Stimulated activated effector memory CD8-positive, alpha-beta T cell treated with anti-CD3 and anti-CD28 coated beads, Interleukin-12 subunit alpha, Interleukin-12 subunit beta, amount 100 ng/mL, for 72 hours (primary cell): ENCODE results near the gene UBE2H.
"Not testable (repeated sequence)": the region's sequence is repeated elsewhere in the genome, so short reads cannot be mapped to it uniquely, and the experiment has no call there.

Experiments used
- ATAC-seq: fragments of 150-1000 bp; cut with Tn5 transposase; 2 replicates; pipeline ENCODE4 v1.10.0; 2021
- DNase-seq, 2 donors: peaks; one replicate each; pipeline ENCODE4 v3.0.0; 2021 to 2022; ENCODE audit warnings: low spot score in 2 of 2
- H3K27ac Mint-ChIP-seq: one replicate; pipeline ENCODE4 v1.8.0; 2022; ENCODE audit warnings: mild to moderate bottlenecking, mixed read lengths
- H3K36me3 Mint-ChIP-seq: one replicate; pipeline ENCODE4 v1.8.0; 2022; ENCODE audit warnings: mild to moderate bottlenecking, mixed read lengths
- H3K4me1 Mint-ChIP-seq: one replicate; pipeline ENCODE4 v1.8.0; 2022; ENCODE audit warnings: mixed read lengths
- H3K4me3 Mint-ChIP-seq: one replicate; pipeline ENCODE4 v1.8.0; 2022; ENCODE audit warnings: mild to moderate bottlenecking, mixed read lengths
- H3K9me3 Mint-ChIP-seq: one replicate; pipeline ENCODE4 v1.8.0; 2022; ENCODE audit warnings: mixed read lengths

The UBE2H gene

GRCh38 chr7:129903935-129904334, 48.8 kb downstream of the UBE2H start:
- H3K4me1 Mint-ChIP-seq, result peaks cover 75% of the 10 kb centered on the region
- ATAC-seq (no peak), DNase-seq (no peak)
- peaks cover 3% of the 10 kb centered on the region for H3K9me3 Mint-ChIP-seq
- peaks cover 22% of the 10 kb centered on the region for H3K36me3 Mint-ChIP-seq
- no peak overlapping the region for H3K27ac Mint-ChIP-seq
- H3K4me3 Mint-ChIP-seq, result no peak overlapping the region

- H3K4me1 Mint-ChIP-seq, result peaks cover 76% of the 10 kb centered on the region
- no peak overlapping the region for H3K4me3 Mint-ChIP-seq
- no peak overlapping the region for H3K27ac Mint-ChIP-seq
Observed at GRCh38 chr7:129902788-129903422, 49.9 kb downstream of the UBE2H start.

GRCh38 chr7:129898502-129899160, 54.1 kb downstream of the UBE2H start:
- ATAC-seq, result no peak

More at GRCh38 chr7:129902788-129903422, 49.9 kb downstream of the UBE2H start:
- peaks cover 3% of the 10 kb centered on the region for H3K9me3 Mint-ChIP-seq
- DNase-seq (no peak), ATAC-seq (peak; percentile 39)
- H3K36me3 Mint-ChIP-seq, result peaks cover 22% of the 10 kb centered on the region

GRCh38 chr7:129898007-129898406, 54.8 kb downstream of the UBE2H start:
- no peak overlapping the region for H3K27ac Mint-ChIP-seq
- no peaks in the 10 kb centered on the region for H3K9me3 Mint-ChIP-seq
- no peak for ATAC-seq

More at GRCh38 chr7:129898502-129899160, 54.1 kb downstream of the UBE2H start:
- Mint-ChIP-seq H3K27ac (no peak overlapping the region), H3K9me3 (no peaks in the 10 kb centered on the region), H3K4me3 (no peak overlapping the region), H3K4me1 (peaks cover 36% of the 10 kb centered on the region), H3K36me3 (peaks cover 22% of the 10 kb centered on the region)
- no peak for DNase-seq

GRCh38 chr7:129896568-129897382, 56.0 kb downstream of the UBE2H start:
- H3K4me3 Mint-ChIP-seq, result no peak overlapping the region
- DNase-seq, result no peak
- H3K36me3 Mint-ChIP-seq, result peaks cover 25% of the 10 kb centered on the region
- H3K4me1 Mint-ChIP-seq, result peaks cover 28% of the 10 kb centered on the region
- no peaks in the 10 kb centered on the region for H3K9me3 Mint-ChIP-seq
- H3K27ac Mint-ChIP-seq, result no peak overlapping the region
- ATAC-seq, result no peak

More at GRCh38 chr7:129898007-129898406, 54.8 kb downstream of the UBE2H start:
- no peak overlapping the region for H3K4me3 Mint-ChIP-seq
- H3K4me1 Mint-ChIP-seq, result peaks cover 33% of the 10 kb centered on the region
- no peak for DNase-seq
- H3K36me3 Mint-ChIP-seq, result peaks cover 21% of the 10 kb centered on the region

- not testable (repeated sequence) for ATAC-seq, DNase-seq, H3K9me3 Mint-ChIP-seq, H3K27ac Mint-ChIP-seq, H3K4me3 Mint-ChIP-seq
- Mint-ChIP-seq H3K36me3 (peaks cover 12% of the 10 kb centered on the region), H3K4me1 (peaks cover 14% of the 10 kb centered on the region)
Observed at GRCh38 chr7:129894184-129894583, 58.6 kb downstream of the UBE2H start.

GRCh38 chr7:129890090-129890489, 62.7 kb downstream of the UBE2H start:
- no peak for DNase-seq
- H3K4me1 Mint-ChIP-seq, result no peaks in the 10 kb centered on the region
- H3K36me3 Mint-ChIP-seq, result peaks cover 26% of the 10 kb centered on the region
- H3K27ac Mint-ChIP-seq, result no peak overlapping the region
- no peaks in the 10 kb centered on the region for H3K9me3 Mint-ChIP-seq
- ATAC-seq, result no peak
- H3K4me3 Mint-ChIP-seq, result no peak overlapping the region

GRCh38 chr7:129889133-129889844, 63.5 kb downstream of the UBE2H start:
- Mint-ChIP-seq H3K36me3 (peaks cover 26% of the 10 kb centered on the region), H3K27ac (no peak overlapping the region), H3K4me1 (no peaks in the 10 kb centered on the region), H3K4me3 (no peak overlapping the region), H3K9me3 (no peaks in the 10 kb centered on the region)
- DNase-seq (no peak), ATAC-seq (no peak)

GRCh38 chr7:129887865-129888264, 64.9 kb downstream of the UBE2H start:
- no peak overlapping the region for H3K4me3 Mint-ChIP-seq
- ATAC-seq (no peak), DNase-seq (no peak)
- no peaks in the 10 kb centered on the region for H3K9me3 Mint-ChIP-seq
- no peak overlapping the region for H3K27ac Mint-ChIP-seq
- H3K36me3 Mint-ChIP-seq, result peaks cover 20% of the 10 kb centered on the region
- H3K4me1 Mint-ChIP-seq, result no peaks in the 10 kb centered on the region

- Mint-ChIP-seq H3K27ac (no peak overlapping the region), H3K4me3 (no peak overlapping the region), H3K9me3 (no peaks in the 10 kb centered on the region), H3K36me3 (peaks cover 14% of the 10 kb centered on the region), H3K4me1 (no peaks in the 10 kb centered on the region)
- ATAC-seq (no peak), DNase-seq (no peak)
Observed at GRCh38 chr7:129886818-129887186, 66.0 kb downstream of the UBE2H start.

GRCh38 chr7:129886167-129886817, 66.5 kb downstream of the UBE2H start:
- Mint-ChIP-seq H3K4me1 (no peaks in the 10 kb centered on the region), H3K9me3 (no peaks in the 10 kb centered on the region), H3K4me3 (no peak overlapping the region), H3K36me3 (peaks cover 14% of the 10 kb centered on the region), H3K27ac (no peak overlapping the region)
- DNase-seq (no peak), ATAC-seq (no peak)

- ATAC-seq (no peak), DNase-seq (no peak)
- Mint-ChIP-seq H3K36me3 (peaks cover 18% of the 10 kb centered on the region), H3K4me1 (peaks cover 7% of the 10 kb centered on the region), H3K27ac (no peak overlapping the region), H3K9me3 (no peaks in the 10 kb centered on the region), H3K4me3 (no peak overlapping the region)
Observed at GRCh38 chr7:129884495-129884894, 68.3 kb downstream of the UBE2H start.

GRCh38 chr7:129883151-129883550, 69.6 kb downstream of the UBE2H start:
- DNase-seq, result no peak
- no peak for ATAC-seq
- Mint-ChIP-seq H3K36me3 (peaks cover 26% of the 10 kb centered on the region), H3K27ac (no peak overlapping the region), H3K4me1 (peaks cover 7% of the 10 kb centered on the region), H3K4me3 (no peak overlapping the region), H3K9me3 (no peaks in the 10 kb centered on the region)

GRCh38 chr7:129882531-129882930, 70.2 kb downstream of the UBE2H start:
- no peak for DNase-seq
- no peak overlapping the region for H3K4me3 Mint-ChIP-seq
- H3K36me3 Mint-ChIP-seq, result peaks cover 32% of the 10 kb centered on the region
- no peaks in the 10 kb centered on the region for H3K9me3 Mint-ChIP-seq
- ATAC-seq, result no peak
- H3K4me1 Mint-ChIP-seq, result peaks cover 8% of the 10 kb centered on the region
- no peak overlapping the region for H3K27ac Mint-ChIP-seq
